Thoracic aorta (tissue), 2 donors: ENCODE results near the gene NPY. TPM values are rescaled to one million over a fixed set of nuclear protein-coding genes. Genes with fewer than 3 reads are reported as not detected.

ENCODE experiments used
- ATAC-seq: fragments of 150-250 bp; one replicate; pipeline ENCODE4 v1.8.0; 2017; ENCODE audit warnings: low read depth; ENCODE audit not compliant: insufficient number of reproducible peaks, low FRiP score
- DNase-seq: peaks from one replicate; pipeline ENCODE4 v3.0.0-alpha.2; 2020; ENCODE audit warnings: low spot score
- H3K27ac ChIP-seq, 2 donors: fragments of 200-600 bp; sonication (generic); 1 replicate in 1 of 2; 2 replicates in 1 of 2; pipeline ENCODE4 v1.5.1; 2016; ENCODE audit warnings: mild to moderate bottlenecking in 2 of 2, moderate library complexity in 2 of 2
- H3K27me3 ChIP-seq: fragments of 200-600 bp; sonication (generic); replicated peaks from 2 replicates; pipeline ENCODE4 v1.6.0; 2016; ENCODE audit warnings: mild to moderate bottlenecking; ENCODE audit not compliant: insufficient read depth
- H3K36me3 ChIP-seq: fragments of 200-600 bp; sonication (generic); one replicate; pipeline ENCODE4 v1.5.1; 2016
- H3K4me1 ChIP-seq, 2 donors: fragments of 200-600 bp; sonication (generic); 1 replicate in 1 of 2; 2 replicates in 1 of 2; pipeline versions ENCODE4 v1.5.1 to v1.6.0; 2016; ENCODE audit warnings: low read depth in 2 of 2, mild to moderate bottlenecking in 1 of 2; ENCODE audit not compliant: control insufficient read depth in 1 of 2
- H3K4me3 ChIP-seq: fragments of 200-600 bp; sonication (generic); 2 replicates; pipeline ENCODE4 v1.5.1; 2016; ENCODE audit warnings: mild to moderate bottlenecking
- H3K9me3 ChIP-seq: fragments of 200-600 bp; sonication (generic); 2 replicates; pipeline ENCODE4 v1.5.1; 2016
- total RNA-seq, 2 donors: library from RNA; depleted of rRNA; stranded (reverse); fragments of >200 nt; gene quantifications; one replicate each; pipeline versions ENCODE4 v1.1.0 to v1.2.3, GENCODE V29; 2016
- TF ChIP-seq, protein P1 (sequence below): fragments of 200-600 bp; sonication (generic); IDR thresholded peaks from one replicate; pipeline ENCODE4 v1.5.1; 2019; ENCODE audit warnings: antibody characterized with exemption

NPY gene
- total RNA-seq, 2 donors from 2014 or later = not detected

DNA sequence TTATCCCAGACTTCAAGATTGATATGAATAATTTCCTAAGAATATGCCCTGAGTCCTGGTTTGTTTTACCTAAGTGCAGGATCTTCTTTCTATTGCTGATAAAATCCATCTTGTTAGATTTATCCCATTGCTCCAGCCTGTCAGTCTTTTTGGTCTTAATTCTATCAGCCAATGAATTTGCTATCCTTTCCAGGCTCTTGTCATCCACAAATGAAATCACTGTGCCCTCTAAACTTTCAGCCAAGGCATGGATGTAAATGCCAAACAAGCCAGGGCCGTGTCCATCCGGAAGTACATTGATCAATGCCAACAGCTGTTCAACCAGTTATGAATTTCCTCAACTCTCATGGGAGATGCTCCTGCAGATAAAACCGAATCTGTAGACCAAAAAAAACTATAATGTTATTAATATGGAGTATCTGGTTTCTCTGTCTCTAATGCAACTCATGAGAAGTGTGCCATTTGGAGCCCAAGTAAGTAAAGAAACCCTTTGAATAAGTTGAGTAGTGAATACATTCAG is 40.0 kb downstream of the NPY start:
- H3K9me3 ChIP-seq = no peaks in the 10 kb centered on the region
- H3K4me3 ChIP-seq = no peak overlapping the region
- ATAC-seq (no peak), DNase-seq (no peak)
- TF ChIP-seq, protein P1, sequence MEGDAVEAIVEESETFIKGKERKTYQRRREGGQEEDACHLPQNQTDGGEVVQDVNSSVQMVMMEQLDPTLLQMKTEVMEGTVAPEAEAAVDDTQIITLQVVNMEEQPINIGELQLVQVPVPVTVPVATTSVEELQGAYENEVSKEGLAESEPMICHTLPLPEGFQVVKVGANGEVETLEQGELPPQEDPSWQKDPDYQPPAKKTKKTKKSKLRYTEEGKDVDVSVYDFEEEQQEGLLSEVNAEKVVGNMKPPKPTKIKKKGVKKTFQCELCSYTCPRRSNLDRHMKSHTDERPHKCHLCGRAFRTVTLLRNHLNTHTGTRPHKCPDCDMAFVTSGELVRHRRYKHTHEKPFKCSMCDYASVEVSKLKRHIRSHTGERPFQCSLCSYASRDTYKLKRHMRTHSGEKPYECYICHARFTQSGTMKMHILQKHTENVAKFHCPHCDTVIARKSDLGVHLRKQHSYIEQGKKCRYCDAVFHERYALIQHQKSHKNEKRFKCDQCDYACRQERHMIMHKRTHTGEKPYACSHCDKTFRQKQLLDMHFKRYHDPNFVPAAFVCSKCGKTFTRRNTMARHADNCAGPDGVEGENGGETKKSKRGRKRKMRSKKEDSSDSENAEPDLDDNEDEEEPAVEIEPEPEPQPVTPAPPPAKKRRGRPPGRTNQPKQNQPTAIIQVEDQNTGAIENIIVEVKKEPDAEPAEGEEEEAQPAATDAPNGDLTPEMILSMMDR = no peak
- no peaks in the 10 kb centered on the region for H3K36me3 ChIP-seq
- H3K4me1 ChIP-seq = no peaks in the 10 kb centered on the region
- H3K27ac ChIP-seq = no peak overlapping the region
- H3K27me3 ChIP-seq = no peaks in the 10 kb centered on the region

DNA sequence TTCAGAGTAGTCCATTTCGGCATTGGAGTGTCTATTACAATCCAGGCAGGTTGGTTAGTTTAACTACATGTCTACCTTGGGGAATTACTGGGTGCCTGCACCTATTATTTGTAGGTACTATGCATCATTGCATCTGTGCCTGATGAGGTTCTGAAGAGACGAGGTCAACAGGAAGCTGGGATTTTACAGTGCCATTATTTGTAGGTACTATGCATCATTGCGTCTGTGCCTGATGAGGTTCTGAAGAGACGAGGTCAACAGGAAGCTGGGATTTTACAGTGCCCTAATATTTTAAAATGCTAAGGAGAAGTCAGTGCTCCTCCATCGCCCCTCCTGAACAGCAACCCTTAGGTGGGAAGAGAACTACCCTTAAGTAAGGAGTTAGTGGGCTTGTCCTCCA is 41.7 kb downstream of the NPY start:
- TF ChIP-seq, protein P1 = no peak
- no peak for ATAC-seq

DNA sequence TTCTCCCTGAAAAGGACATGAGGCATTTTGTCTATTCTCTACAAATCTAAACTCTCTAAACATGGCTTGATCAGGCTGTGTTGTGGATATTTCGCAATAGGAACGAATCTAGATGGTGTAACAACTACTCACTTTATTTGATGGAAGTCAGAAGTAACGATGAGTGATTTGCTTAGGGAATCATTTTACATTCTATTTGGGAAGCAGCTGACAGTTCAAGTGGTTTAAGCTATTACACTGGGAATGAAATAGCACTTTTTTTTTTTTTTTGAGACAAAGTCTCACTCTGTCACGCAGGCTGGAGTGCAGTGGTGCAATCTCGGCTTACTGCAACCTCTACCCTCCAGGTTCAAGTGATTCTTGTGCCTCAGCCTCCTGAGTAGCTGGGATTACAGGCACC is 44.1 kb downstream of the NPY start:
- Histone ChIP-seq H3K4me1 (no peaks in the 10 kb centered on the region), H3K27me3 (no peaks in the 10 kb centered on the region), H3K36me3 (no peaks in the 10 kb centered on the region), H3K4me3 (no peak overlapping the region), H3K27ac (no peak overlapping the region), H3K9me3 (no peaks in the 10 kb centered on the region)
- ATAC-seq (no peak), DNase-seq (no peak)
- TF ChIP-seq, protein P1 = no peak

More for the DNA sequence above, 41.7 kb downstream of the NPY start:
- Histone ChIP-seq H3K4me3 (no peak overlapping the region), H3K27me3 (no peaks in the 10 kb centered on the region), H3K9me3 (no peaks in the 10 kb centered on the region), H3K4me1 (no peaks in the 10 kb centered on the region), H3K36me3 (no peaks in the 10 kb centered on the region), H3K27ac (no peak overlapping the region)
- DNase-seq = no peak

DNA sequence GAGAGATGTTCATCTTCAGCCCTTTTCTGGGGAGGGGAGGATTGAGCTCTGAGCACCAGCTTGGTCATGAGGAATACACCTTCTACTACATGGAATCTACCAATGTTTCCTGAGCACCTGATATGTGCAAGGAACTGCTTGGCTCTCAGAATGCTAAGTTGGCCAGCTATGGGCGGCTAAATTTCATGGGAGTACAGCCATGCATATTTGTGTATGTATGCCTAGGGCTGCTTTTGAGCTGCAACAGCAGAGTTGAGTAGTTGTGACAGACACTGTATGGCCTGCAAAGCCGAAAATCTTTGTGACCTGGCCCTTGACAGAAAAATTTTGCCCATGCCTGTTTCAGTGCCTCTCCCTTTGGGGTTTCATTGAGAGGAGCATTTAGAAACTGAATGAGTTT is 44.9 kb downstream of the NPY start:
- no peaks in the 10 kb centered on the region for H3K9me3 ChIP-seq
- no peak overlapping the region for H3K27ac ChIP-seq
- H3K4me1 ChIP-seq = no peaks in the 10 kb centered on the region
- H3K36me3 ChIP-seq = no peaks in the 10 kb centered on the region
- TF ChIP-seq, protein P1 = no peak
- ATAC-seq = no peak
- H3K4me3 ChIP-seq = no peak overlapping the region
- DNase-seq = no peak
- H3K27me3 ChIP-seq = no peaks in the 10 kb centered on the region

DNA sequence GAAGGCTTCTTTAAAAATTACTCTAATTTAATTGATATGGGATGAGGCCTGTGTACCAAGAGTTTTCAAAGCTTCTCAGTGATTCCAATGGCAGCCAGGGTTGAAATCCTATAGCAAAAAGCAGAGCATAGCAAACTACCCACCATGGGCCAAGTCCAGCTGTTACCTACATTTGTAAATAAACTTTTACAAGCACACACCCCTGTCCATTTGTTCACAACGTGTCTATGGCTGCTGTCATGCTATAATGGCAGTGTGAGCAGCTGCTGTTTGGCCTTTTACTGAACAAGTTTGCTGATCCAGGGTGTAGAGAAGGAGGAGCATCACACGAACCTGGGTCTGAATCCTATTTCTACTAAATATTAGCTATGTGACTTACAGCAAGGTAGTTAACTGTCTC is 50.0 kb downstream of the NPY start:
- TF ChIP-seq, protein P1 = no peak
- Histone ChIP-seq H3K27me3 (no peaks in the 10 kb centered on the region), H3K4me1 (no peaks in the 10 kb centered on the region), H3K36me3 (no peaks in the 10 kb centered on the region), H3K4me3 (no peak overlapping the region), H3K9me3 (no peaks in the 10 kb centered on the region), H3K27ac (no peak overlapping the region)
- ATAC-seq (no peak), DNase-seq (no peak)
